Fibroblast of skin of left biceps (primary cell): ENCODE results near the gene PHACTR2.

Experiments used
- DNase-seq, 2 experiments: peaks; one replicate each; pipeline ENCODE4 v3.0.0-alpha.2; 2013; ENCODE audit warnings: low read depth in 2 of 2

Gene PHACTR2

GRCh38 chr6:143675382-143675900, 2.3 kb upstream of the PHACTR2 start:
- no peak for DNase-seq

DNA sequence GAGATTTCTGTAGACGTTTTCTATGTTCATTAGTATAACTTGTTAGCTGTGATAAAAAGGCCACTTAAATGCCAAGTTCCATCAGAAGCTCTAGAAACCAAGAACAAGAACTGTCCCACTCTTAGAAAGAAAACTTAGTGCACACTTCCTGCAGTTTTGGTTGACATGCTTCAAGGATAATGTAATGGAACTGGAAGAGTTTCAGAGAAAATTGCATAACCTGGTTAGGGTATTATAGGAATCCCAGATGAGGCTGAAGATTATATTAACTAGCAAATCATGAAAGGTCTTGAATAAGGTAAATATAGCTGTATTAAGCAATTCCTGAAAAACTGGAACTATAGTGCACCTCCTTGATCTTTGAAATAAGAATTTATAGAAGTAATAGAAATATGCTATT, 1.8 kb upstream of the PHACTR2 start:
- no peak for DNase-seq

DNA sequence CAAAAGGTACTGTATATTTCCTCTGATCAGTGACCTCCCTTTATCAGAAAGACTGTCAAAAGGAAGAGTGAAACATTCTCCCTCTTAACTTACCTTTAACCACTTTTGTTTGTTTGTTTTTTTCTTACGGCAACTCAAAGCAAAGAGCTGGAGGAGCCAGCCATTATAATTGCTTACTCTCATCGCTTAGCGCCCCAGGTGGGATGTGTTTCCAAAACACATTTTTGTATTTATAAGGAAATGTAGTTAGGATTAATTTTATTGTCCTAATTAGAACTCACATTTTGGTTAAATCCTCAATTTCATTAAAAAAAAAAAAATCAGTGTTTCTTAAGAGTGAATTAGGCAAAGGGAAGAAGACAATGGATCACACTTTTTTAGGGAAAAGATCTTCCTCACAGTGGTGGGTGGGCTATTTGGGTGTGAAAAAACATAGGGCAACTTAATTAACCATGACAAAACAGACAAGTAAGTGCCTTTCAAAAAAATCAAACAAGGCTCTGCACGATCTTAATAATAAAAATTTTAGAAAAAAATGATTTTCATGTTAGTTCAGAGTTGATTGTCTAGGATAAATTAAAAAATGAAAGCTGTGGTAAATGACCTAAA, 1.2 kb upstream of the PHACTR2 start:
- no peak for DNase-seq

GRCh38 chr6:143677577-143677890, 231 bp upstream of the PHACTR2 start:
- no peak for DNase-seq

GRCh38 chr6:143679041-143679440, 1.3 kb downstream of the PHACTR2 start:
- DNase-seq, result no peak

DNA sequence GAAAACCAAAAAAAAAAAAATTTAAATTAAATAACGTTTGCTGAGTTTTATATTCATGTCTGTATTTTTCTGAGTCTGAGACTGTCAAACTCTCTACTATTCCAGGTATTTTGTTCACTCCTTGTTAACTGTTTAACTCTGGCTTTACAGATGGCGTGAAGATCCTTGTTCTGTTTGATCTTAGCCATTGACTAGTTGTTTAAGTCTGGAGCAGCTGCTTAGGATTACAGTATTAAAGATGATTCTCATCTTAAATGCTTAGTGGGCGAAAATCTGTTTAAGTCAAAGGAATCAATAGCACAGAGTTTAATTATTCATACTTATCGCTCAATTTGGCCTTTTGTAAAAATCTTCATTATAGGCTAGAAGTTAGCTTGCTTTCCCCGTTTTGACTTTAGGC, 2.4 kb downstream of the PHACTR2 start:
- DNase-seq, result no peak

GRCh38 chr6:143682805-143683204, 5.0 kb downstream of the PHACTR2 start:
- DNase-seq, result no peak

- DNase-seq, result no peak
Observed at GRCh38 chr6:143684486-143684885, 6.7 kb downstream of the PHACTR2 start.

GRCh38 chr6:143685653-143686052, 7.9 kb downstream of the PHACTR2 start:
- DNase-seq, result no peak

DNA sequence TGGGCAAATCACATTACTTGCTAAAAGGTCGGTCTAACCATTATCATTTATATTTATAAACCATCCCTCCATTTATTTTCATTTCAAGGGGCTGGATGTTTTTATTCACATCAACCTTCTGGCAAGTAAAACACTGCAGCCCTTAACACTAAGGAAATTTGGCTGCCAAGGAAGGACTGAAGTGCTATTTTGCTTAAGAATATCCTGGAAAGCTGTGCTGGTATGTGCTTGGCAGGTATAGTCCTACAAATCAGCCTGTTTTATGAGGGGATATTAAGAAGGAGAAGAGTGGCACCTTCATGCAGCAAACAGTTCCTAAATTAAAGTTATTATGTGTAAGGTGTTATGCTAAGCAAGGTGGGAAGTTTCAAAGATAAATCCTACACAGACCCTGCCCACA, 9.8 kb downstream of the PHACTR2 start:
- DNase-seq, result no peak

GRCh38 chr6:143688681-143689080, 10.9 kb downstream of the PHACTR2 start:
- DNase-seq, result no peak

- no peak for DNase-seq
Observed at GRCh38 chr6:143689852-143690251, 12.1 kb downstream of the PHACTR2 start.

- no peak for DNase-seq
Observed at GRCh38 chr6:143691155-143691554, 13.4 kb downstream of the PHACTR2 start.

DNA sequence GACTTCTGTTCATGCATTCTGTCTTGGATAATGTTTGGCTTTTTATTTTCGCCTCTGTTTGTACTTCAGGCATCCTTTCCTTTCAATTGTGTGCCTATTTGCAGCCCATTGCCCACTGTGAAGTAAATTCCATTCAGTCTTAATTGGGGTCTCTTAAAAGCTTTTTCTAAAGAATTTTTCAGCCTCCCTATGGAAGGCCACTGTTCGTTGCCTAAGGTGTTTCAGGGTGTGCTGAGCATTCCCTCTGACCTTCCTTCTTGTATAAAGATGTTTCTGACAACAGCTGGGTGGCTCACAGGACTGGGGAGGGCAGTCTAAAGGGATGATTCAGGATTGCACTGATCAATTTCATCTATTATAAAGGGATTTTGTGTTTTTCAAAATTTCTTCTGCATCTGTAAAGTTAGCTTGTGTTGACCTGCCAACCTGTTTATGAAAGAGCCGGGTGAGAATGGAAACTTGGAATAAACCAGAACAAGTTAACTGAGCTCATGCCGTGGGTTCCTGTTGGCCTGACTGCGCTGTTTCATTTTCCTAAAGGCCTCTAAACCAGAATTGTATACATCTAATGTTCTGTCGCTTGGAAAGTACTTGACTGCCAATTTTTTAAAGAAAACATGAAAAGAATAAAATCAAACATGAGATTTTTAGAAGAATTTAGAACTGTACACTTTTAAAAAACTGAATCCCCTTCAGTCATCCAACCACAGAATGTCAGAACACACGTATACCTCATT, 14.3 kb downstream of the PHACTR2 start:
- DNase-seq, result no peak

DNA sequence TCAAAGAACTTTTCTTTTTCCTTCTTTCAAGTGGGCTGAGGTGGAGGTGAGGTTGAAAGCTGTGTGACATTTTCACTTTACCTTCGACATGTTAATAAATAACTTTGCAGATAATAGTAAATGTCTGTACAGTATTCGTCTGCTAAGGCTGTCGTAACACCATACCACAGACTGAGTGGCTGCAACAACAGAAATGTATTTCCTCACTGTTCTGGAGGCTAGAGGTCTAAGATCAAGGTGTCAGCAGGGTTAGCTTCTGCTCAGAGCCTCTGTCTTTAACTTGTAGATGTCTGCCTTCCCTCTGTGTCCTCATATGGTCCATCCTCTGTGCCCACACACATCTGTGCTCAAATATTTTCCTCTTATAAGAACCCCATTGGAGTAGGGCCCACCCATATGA, 14.9 kb downstream of the PHACTR2 start:
- no peak for DNase-seq

DNA sequence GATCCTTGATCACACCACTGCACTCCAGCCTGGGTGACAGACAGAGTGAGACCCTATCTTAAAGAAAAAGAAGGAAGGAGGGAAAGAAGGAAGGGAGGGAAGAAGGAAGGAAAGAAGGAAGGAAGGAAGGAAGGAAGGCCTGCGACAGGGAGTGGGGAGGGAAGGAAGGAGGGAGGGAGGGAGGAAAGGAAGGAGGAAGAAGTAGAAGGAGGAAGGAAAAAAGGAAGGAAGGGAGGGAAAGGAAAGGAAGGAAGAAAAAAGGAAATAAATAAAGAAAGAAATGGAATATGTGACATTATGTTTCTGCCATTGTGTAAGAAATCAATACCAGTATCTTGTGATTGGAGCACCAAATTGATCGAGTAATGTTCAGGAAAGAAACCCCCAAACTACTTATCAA, 16.2 kb downstream of the PHACTR2 start:
- no peak for DNase-seq

- DNase-seq, result no peak
Observed at GRCh38 chr6:143694560-143694959, 16.8 kb downstream of the PHACTR2 start.

DNA sequence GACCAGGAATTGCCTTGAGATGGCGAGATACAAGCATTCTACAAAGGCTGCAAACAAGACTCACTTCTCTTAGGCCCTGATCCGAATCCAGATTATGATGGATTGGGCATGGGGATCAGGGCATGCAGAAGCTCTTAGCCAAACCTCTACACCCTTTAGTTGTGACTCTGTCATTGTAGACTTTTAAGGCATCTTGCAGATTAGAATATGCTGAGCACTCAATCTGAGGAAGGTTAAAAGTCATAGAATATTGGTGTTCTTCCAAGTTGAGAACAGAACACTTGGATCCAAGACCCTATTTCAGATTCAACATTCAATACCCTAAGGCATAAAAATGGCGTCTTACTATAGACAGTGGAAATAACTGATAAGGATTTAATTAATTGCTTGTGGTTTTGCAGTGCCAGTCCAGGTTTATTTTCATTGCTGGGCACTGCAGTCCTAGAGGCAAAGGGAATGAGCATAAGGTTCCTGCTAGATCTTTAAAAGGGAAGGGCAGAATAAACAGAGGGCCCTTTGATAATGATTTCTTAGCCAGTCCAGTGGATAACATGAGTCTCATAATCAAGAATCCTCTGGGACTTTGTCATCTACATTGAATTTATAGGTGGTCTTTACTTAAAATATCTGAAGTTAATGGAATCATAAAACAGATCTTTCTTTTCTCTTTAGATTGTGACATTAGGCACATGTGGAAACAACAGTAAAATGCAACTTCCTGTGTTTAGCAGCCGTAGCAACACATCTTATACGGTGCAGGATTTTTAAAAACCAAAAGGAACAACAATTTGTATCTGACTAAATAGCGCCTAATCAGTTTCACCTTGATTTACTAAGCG, 17.6 kb downstream of the PHACTR2 start:
- DNase-seq, result no peak

GRCh38 chr6:143695969-143696663, 18.4 kb downstream of the PHACTR2 start:
- no peak for DNase-seq

- no peak for DNase-seq
Observed at GRCh38 chr6:143696664-143697000, 18.9 kb downstream of the PHACTR2 start.

DNA sequence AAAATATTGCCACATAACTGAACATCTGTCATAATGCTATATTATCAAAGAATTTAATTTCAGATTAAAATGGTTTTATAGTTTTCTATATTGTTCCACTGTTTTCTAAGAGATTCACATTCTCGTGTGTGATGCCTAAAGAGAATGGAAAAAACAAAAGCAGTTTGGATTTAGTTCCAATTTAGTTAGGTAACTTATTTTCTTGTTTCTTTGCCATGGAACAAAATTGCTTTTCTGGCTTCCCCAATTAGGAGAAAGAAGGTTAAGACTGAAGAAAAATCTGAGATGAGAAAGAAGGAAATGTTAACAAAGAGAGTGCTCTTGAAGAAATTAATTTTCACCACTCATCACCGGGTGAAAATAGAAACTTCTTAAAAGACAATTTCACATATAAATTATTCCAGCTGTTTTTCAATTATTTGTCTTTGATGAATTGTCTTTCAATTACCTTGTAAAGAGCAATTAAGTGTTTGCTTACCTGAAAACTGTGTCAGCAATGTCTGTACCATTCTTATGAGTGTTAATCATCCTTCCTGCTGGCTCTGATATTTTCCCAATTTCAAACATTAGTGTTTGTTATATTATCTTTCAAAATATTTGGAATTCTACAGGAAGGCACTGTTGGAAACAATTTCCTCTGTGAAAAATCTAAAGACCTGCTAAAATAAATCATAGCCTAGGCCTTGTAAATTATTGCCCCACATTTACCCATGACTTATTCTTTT, 19.5 kb downstream of the PHACTR2 start:
- no peak for DNase-seq

GRCh38 chr6:143698329-143698728, 20.6 kb downstream of the PHACTR2 start:
- DNase-seq, result no peak
